Omental fat pad (tissue), 4 donors: ENCODE results near the gene DDX47. TPM values are rescaled to one million over a fixed set of nuclear protein-coding genes. Genes with fewer than 3 reads are reported as not detected.
"Not testable (repeated sequence)": the region's sequence is repeated elsewhere in the genome, so short reads cannot be mapped to it uniquely, and the experiment has no call there.

Source experiments
- ATAC-seq: fragments of 150-250 bp; one replicate; pipeline ENCODE4 v1.9.1; 2016; ENCODE audit warnings: mild to moderate bottlenecking, moderate library complexity; ENCODE audit not compliant: low FRiP score
- DNase-seq: peaks from one replicate; pipeline ENCODE4 v3.0.0-alpha.2; 2019; ENCODE audit warnings: low spot score
- CTCF ChIP-seq, 3 donors: fragments of 450-650 bp; IDR thresholded peaks; one replicate each; pipeline ENCODE4 v1.5.1; 2016 to 2017; ENCODE audit warnings: antibody characterized with exemption in 3 of 3, mild to moderate bottlenecking in 3 of 3, moderate library complexity in 2 of 3
- total RNA-seq, 4 donors: library from RNA; depleted of rRNA; stranded (reverse); fragments of >200 nt; gene quantifications; one replicate each; pipeline ENCODE4 v1.1.0, GENCODE V29; 2016

The DDX47 gene
- total RNA-seq, 4 donors from 2014 or later: 37.4 to 82.0 (median 51.1) TPM

- DNase-seq (no peak), ATAC-seq (no peak)
- TF ChIP-seq CTCF (IDR thresholded peaks at IDR 0.05): no peak
Observed at GRCh38 chr12:12812174-12812573, 972 bp upstream of the DDX47 start.

- ATAC-seq: no peak
- TF ChIP-seq CTCF (IDR thresholded peaks at IDR 0.05): no peak
Observed at GRCh38 chr12:12812618-12813119, 477 bp upstream of the DDX47 start.

GRCh38 chr12:12817616-12818015, 4.5 kb downstream of the DDX47 start:
- no peak for DNase-seq
- TF ChIP-seq CTCF (IDR thresholded peaks at IDR 0.05): no peak
- no peak for ATAC-seq

More at GRCh38 chr12:12812618-12813119, 477 bp upstream of the DDX47 start:
- no peak for DNase-seq

- no peak for DNase-seq
- no peak for ATAC-seq
- TF ChIP-seq CTCF (IDR thresholded peaks at IDR 0.05): no peak
Observed at GRCh38 chr12:12818701-12819100, 5.6 kb downstream of the DDX47 start.

GRCh38 chr12:12819221-12819620, 6.1 kb downstream of the DDX47 start:
- DNase-seq (no peak), ATAC-seq (no peak)
- TF ChIP-seq CTCF (IDR thresholded peaks at IDR 0.05): no peak

- DNase-seq: no peak
- TF ChIP-seq CTCF (IDR thresholded peaks at IDR 0.05): no peak
- ATAC-seq: no peak
Observed at GRCh38 chr12:12819752-12820311, 6.7 kb downstream of the DDX47 start.

GRCh38 chr12:12820376-12820775, 7.2 kb downstream of the DDX47 start:
- DNase-seq, ATAC-seq: not testable (repeated sequence)
